ENCODE measurements around the gene FUT8.
A peak's percentile ranks its signal among the peaks of the same experiment; 100 is the strongest.
"Not testable (repeated sequence)": the region's sequence is repeated elsewhere in the genome, so short reads cannot be mapped to it uniquely, and the experiment has no call there.

The FUT8 gene

GRCh38 chr14:65704850-65705249 lies 292.3 kb downstream of the FUT8 start:
- DNase-seq (ENCODE audit: low read depth in 3 of 3), result peak; percentile 11 to 33 (median 28)

- DNase-seq (ENCODE audit: low read depth in 3 of 3), result no peak
These were observed 297.0 kb downstream of the FUT8 start for GRCh38 chr14:65709576-65709975.

- DNase-seq (ENCODE audit: low read depth in 3 of 3), result not testable (repeated sequence)
These were observed 304.3 kb downstream of the FUT8 start for GRCh38 chr14:65716813-65717212.

GRCh38 chr14:65717384-65717915 lies 304.9 kb downstream of the FUT8 start:
- DNase-seq (ENCODE audit: low read depth in 3 of 3), result not testable (repeated sequence)

- no peak for DNase-seq (ENCODE audit: low read depth in 3 of 3)
These were observed 306.1 kb downstream of the FUT8 start for GRCh38 chr14:65718629-65719028.

GRCh38 chr14:65720171-65720570 lies 307.6 kb downstream of the FUT8 start:
- DNase-seq (ENCODE audit: low read depth in 3 of 3), result no peak

GRCh38 chr14:65720743-65721142 lies 308.2 kb downstream of the FUT8 start:
- DNase-seq (ENCODE audit: low read depth in 3 of 3), result no peak

GRCh38 chr14:65723348-65723747 lies 310.8 kb downstream of the FUT8 start:
- DNase-seq (ENCODE audit: low read depth in 3 of 3), result no peak

GRCh38 chr14:65728604-65729003 lies 316.1 kb downstream of the FUT8 start:
- DNase-seq (ENCODE audit: low read depth in 3 of 3), result no peak

- no peak for DNase-seq (ENCODE audit: low read depth in 3 of 3)
These were observed 317.0 kb downstream of the FUT8 start for GRCh38 chr14:65729566-65729965.

GRCh38 chr14:65731933-65732506 lies 319.5 kb downstream of the FUT8 start:
- DNase-seq (ENCODE audit: low read depth in 3 of 3), result no peak

- no peak for DNase-seq (ENCODE audit: low read depth in 3 of 3)
These were observed 325.8 kb downstream of the FUT8 start for GRCh38 chr14:65738339-65738738.

- no peak for DNase-seq (ENCODE audit: low read depth in 3 of 3)
These were observed 333.1 kb downstream of the FUT8 start for GRCh38 chr14:65745396-65746190.

- DNase-seq (ENCODE audit: low read depth in 3 of 3), result no peak
These were observed 336.3 kb downstream of the FUT8 start for GRCh38 chr14:65748796-65749195.

GRCh38 chr14:65749287-65749686 lies 336.8 kb downstream of the FUT8 start:
- DNase-seq (ENCODE audit: low read depth in 3 of 3), result no peak

- no peak for DNase-seq (ENCODE audit: low read depth in 3 of 3)
These were observed 338.4 kb downstream of the FUT8 start for GRCh38 chr14:65750906-65751305.

GRCh38 chr14:65751510-65751909 lies 339.0 kb downstream of the FUT8 start:
- no peak for DNase-seq (ENCODE audit: low read depth in 3 of 3)

- no peak for DNase-seq (ENCODE audit: low read depth in 3 of 3)
These were observed 340.5 kb downstream of the FUT8 start for GRCh38 chr14:65753061-65753460.

- no peak for DNase-seq (ENCODE audit: low read depth in 3 of 3)
These were observed 342.8 kb downstream of the FUT8 start for GRCh38 chr14:65755331-65755730.

- DNase-seq (ENCODE audit: low read depth in 3 of 3), result no peak
These were observed 344.4 kb downstream of the FUT8 start for GRCh38 chr14:65756880-65757279.

GRCh38 chr14:65769151-65769550 lies 356.6 kb downstream of the FUT8 start:
- DNase-seq (ENCODE audit: low read depth in 3 of 3), result no peak

GRCh38 chr14:65770681-65771080 lies 358.2 kb downstream of the FUT8 start:
- no peak for DNase-seq (ENCODE audit: low read depth in 3 of 3)

GRCh38 chr14:65771271-65771670 lies 358.7 kb downstream of the FUT8 start:
- DNase-seq (ENCODE audit: low read depth in 3 of 3), result no peak

Measured in stimulated activated CD4-positive, alpha-beta T cell treated with anti-CD3 and anti-CD28 coated beads, TNF-alpha, amount 100 ng/mL, for 48 hours (primary cell).